ENCODE data around the gene SAFB2.

Gene SAFB2

DNA sequence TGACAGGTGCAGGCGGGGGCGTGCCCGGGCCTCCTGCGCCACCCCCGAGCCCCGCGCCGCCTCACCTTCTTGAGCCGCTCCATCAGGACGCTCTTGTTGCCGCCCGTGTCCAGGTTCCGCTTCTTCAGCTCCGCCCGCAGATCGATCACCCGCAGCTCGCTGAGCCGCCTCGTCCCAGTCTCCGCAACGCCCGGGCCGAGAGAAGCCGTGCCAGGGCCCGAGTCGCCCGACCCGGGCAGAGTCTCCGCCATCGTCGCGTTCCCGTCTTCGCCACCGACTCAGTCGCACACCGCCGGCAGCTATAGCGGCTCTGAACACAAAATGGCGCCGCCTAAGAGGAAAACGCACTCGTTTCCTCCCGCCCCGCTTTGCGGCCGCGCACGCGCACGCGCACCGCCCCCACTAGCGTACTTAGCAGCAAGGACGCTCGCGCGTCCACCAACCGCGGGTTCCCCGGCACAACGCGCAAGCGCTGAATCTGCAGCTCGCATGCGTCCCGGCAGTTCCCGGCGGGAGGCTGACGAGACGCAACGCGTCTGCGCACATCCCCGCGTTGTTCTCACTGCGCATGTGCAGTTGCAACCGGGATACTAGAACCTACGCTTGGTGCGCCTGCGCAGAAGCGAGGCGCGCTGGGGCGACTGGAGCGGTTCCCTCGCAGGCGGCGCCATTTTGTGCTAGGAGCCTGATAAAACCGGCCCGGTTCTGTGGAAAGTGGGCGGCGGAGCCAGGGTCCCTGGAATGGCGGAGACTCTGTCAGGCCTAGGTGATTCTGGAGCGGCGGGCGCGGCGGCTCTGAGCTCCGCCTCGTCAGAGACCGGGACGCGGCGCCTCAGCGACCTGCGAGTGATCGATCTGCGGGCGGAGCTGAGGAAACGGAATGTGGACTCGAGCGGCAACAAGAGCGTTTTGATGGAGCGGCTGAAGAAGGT lies at the start of gene SAFB2, which contains the start of gene SAFB:
TSS of gene SAFB2 (minus strand) at position 312 of the 932 bp plus-strand sequence. CDS start at position 251, 61 bp downstream.
TSS of gene SAFB (plus strand) at position 619 of the 932 bp plus-strand sequence. CDS start at position 742, 123 bp downstream.
- peak; percentile 99 to 100 for DNase-seq (ENCODE audit: low read depth in 2 of 2)

DNA sequence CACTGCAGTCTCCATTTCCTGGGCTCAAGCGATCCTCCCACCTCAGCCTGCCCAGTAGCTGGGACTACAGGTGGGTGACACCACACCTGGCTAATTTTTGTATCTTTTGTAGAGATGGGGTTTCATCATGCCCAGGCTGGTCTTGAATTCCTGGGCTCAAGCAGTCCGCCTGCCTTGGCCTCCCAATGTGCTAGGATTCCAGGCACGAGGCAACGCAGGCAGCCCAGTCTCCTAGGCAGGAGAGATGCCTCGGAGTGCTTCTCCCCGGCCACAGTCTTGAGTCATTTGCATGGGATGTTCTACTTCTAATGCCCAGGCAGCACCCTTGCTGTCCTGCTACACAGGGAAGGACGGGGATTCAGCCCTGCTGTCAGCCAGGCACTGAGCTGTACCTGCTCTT lies 49.0 kb upstream of the SAFB2 start:
- DNase-seq (ENCODE audit: low read depth in 2 of 2), result no peak

DNA sequence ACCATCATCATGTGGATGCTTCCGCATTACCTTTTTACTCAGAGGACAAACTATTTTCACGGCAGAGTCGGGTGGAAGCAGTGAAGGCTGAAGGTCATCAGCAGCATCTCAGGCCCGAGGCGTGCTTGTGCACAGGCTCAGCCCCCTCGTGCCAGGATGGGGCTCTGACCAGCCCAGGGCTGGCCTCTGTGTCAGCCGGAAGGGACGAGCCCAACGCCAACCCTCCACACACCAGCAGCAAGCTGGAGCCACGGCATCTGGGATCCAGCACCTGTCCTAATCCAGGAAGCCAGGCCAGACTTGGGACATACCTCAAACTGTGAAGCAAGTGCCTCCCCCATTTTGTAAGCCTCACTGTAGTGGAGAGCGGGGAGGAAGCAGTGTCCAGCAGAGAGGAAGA lies 46.6 kb upstream of the SAFB2 start:
- DNase-seq (ENCODE audit: low read depth in 2 of 2), result no peak

DNA sequence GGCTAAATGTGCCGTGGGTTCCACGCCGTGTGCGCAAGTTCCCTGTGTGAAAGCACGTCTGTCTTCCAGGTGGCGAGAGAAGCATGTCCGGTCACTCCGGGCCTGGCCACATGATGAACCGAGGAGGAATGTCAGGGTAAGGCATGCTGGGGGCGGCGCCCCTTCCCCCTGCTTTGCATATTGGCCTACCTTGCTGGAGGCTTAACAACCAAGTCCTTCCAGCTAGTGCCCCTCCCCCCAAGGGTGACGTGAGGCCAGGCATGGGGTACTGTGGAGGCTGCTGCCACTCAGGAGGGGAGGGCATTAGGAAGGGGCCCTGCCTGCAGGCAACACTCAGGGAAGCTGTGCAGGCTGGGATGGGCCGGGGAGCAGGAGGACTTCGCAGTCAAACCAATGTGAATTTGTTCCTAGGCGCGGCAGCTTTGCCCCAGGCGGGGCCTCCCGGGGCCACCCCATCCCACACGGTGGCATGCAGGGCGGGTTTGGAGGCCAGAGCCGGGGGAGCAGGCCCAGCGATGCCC lies 45.2 kb upstream of the SAFB2 start:
- DNase-seq (ENCODE audit: low read depth in 2 of 2), result no peak

DNA sequence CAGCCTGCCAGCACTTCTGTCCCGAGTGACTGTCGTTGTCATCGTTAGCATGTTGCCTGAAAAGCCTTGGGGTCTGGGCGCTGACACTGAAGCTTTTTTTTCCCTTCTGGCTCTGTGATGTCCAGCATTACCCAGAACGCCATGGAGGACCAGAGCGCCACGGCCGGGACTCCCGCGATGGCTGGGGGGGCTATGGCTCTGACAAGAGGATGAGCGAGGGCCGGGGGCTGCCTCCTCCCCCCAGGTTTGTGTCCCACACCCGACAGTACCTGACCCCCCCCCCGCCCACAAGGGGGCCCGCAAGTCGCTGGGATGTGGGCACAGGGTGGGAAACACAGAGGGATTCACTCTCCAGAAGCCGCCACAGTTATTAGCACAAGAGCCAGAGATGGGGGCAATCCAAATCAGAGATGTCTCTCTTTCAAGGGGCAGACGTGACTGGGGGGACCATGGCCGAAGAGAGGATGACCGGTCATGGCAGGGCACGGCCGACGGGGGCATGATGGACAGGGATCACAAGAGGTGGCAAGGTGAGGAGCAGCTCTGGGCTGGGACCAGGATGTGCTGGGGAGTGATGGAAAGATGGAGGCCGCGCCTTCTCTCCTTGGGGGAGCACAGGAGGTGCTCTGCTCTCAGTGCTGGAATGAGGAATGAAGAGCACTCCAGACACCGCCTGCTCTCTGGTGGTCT lies 44.5 kb upstream of the SAFB2 start:
- DNase-seq (ENCODE audit: low read depth in 2 of 2), result no peak

DNA sequence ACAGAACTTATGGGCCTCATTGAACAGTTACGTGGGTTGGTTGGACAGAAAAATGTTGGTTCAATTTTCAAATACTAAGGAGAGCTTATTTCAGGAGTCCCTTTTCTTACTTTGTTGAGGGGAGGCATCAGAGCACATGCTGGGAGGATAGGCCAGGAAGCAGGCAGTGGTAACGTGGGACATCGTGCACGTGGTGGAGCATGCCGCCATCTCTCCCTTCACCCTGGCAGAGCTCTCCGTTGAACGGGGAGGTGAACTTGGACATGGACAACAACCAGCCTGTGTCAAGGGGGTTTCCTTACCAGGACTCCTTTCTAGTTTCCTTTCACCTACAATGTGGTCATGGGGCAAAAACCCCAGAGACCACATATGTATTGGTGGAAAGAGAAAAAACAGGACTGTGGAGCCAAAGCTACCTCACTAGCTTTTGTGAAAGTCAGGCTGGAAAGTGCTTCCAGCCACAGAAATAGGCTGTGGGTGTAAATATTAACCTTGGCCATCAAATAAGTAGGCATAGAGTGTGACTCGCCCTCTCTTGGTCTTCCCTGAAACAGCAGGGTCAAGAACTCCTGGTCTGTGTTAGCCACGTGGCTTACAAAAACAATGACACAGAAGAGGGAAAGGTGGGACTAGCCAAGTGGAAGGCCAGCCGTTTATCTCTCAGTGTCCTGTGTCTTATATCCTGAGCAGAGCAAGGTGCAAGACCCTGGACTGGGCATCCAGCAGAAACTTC lies 43.4 kb upstream of the SAFB2 start:
- DNase-seq (ENCODE audit: low read depth in 2 of 2), result no peak

DNA sequence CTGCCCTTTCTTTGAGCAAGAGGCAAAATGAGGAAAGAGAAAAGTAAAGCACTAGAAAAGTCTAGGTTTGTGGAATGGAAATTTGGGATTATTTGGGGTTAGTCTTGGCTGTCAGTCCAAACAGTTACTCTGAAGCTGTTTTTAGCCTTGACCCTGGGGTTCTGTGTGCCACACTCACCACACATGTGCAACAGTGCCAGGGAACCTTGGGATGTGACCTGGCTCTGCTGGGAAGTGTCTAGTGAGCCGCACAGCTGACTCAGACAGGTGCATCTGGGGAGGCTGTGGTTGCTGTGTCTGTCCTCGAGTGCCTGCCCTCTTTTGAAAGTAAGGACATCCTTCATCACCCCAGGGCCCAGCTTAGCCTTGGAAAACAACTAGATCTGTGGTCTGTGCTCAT lies 41.9 kb upstream of the SAFB2 start:
- no peak for DNase-seq (ENCODE audit: low read depth in 2 of 2)

DNA sequence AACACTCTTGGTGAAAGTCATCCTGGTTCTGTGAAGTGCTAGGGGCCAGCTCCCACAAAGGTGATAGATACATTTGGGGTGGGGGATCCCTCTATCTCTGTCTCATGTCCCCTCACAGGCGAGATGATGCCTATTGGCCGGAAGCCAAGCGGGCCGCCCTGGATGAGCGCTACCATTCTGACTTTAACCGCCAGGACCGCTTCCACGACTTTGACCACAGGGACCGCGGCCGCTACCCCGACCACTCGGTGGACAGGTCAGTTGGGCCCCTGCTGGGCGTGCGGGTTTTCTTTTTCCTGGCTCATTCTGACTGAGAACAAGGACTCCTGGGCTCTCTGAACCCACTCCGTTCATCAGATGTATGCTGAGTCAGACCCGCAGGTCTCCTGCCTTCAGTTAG lies 41.3 kb upstream of the SAFB2 start:
- no peak for DNase-seq (ENCODE audit: low read depth in 2 of 2)

DNA sequence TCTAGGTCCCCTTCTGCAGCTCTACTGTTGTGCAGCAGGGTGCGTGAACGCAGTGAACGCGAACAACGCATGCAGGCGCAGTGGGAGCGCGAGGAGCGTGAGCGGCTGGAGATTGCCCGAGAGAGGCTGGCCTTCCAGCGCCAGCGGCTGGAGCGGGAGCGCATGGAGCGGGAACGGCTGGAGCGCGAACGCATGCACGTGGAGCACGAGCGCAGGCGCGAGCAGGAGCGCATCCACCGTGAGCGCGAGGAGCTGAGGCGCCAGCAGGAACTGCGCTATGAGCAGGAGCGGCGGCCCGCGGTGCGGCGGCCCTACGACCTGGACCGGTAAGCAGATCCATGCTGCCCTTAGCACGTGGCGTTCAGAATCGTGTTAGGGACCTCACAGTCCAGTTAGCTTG lies 38.9 kb upstream of the SAFB2 start:
- no peak for DNase-seq (ENCODE audit: low read depth in 2 of 2)

DNA sequence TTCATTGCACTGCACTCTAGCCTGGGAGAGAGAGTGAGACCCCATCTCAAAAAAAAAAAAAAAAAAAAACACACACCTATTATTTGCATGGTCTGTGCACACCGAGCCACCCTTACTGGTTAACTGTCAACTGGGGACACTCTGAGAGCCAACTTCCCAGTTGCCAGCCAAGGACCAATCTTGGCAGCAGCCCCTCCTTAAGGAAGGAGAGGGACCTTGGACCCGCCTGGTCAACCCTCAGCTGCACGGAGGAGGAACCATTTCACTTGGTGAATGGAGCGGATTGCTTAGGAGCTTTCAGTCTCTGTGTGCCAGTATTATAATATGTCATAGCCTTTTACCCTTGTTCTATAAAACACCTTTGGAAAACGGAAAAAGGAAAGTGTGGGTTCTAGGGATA lies 32.8 kb upstream of the SAFB2 start:
- no peak for DNase-seq (ENCODE audit: low read depth in 2 of 2)

DNA sequence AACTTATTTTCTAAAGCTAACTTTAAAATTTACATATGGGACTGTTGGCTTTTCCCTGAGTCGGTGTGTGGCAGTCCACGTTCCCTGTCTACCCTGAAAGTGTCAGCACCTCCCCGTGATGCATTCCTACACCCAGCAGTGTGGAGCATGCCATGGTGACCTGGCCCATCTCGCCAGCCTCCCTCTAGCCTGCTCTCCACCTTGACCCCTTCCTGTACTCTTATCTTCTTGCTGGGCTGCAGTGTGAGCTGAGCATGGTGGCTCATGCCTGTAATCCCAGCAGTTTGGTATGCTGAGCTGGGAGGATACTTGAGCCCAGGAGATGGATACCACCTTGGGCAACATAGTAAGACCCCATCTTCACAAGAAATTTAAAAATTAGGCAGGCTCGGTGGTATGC lies 32.4 kb upstream of the SAFB2 start:
- no peak for DNase-seq (ENCODE audit: low read depth in 2 of 2)

DNA sequence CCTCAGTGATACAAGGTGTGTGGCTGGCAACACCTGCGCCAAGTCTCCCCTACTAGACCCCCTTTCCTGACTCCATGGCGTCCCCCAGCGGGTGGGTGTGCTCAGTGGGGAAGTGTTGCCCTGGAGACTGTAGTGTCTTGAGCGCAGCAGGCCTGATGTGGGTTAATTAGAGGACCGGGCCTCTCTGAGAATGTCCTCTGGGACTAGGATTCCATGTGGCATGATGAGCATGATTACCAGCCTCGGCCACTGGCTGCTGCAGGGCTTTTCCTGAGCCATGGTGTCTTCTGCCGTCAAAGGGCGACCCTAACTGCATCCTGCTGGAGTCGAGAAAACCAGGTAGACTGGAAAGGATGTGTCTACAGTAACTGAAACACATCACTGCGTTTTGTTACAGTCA lies 29.7 kb upstream of the SAFB2 start:
- no peak for DNase-seq (ENCODE audit: low read depth in 2 of 2)

DNA sequence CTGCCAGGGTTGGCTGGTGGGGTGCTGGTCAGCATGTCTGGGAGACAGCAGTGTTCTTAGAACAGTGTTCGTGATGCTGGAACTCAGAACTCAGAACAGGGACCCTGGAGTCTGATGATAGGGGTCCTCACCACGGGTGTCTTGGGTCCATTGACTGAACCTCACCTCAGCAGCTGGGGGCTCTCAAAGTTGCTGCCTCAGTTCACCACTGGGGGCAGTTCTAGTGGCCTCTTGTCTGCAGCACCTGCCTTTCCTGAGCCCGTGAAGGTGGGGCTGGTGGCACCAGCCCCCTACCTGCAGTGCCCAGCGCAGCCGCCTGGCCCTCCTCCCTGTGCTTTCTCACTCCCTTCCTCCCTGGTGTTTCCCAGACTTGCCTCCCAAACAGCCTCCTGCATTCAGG lies 28.8 kb upstream of the SAFB2 start:
- no peak for DNase-seq (ENCODE audit: low read depth in 2 of 2)

DNA sequence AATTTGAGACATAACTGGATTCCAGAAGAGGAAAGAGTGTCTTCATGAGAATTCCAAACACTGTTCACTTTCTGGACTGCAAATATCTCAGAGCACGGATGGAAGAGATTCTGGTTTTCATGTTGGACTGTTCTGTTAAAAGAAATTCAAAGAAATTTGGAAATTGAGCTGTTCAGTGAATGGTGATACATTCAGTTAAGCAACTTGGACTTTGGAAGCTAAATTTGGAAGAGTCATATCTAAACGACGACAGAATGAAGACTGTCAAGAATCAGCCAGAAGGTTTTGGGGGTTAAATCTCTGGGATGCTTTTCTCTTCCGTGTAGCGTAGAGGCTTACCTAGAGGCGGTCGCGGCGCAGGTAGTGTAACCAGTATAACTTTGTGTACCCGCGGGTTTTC lies 25.9 kb upstream of the SAFB2 start:
- no peak for DNase-seq (ENCODE audit: low read depth in 2 of 2)

DNA sequence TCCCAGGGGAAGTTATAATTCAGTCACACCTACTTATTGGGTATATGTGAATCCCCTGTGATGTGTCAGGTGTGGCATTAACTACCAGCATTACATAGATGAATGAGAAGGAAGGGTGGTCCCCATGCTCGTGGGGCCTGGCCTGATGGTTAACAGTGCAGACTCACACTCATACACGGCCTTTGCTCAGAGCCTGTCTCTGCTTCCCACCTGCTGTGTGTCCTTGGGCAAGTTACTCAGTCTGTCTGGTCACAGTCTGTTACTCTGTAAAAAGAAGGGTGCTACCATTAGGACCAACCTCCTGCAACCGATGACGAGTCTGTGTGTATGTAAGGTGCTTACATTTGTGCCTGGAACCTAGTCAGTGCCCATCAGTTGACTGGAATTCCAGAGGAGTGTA lies 24.1 kb upstream of the SAFB2 start:
- no peak for DNase-seq (ENCODE audit: low read depth in 2 of 2)

DNA sequence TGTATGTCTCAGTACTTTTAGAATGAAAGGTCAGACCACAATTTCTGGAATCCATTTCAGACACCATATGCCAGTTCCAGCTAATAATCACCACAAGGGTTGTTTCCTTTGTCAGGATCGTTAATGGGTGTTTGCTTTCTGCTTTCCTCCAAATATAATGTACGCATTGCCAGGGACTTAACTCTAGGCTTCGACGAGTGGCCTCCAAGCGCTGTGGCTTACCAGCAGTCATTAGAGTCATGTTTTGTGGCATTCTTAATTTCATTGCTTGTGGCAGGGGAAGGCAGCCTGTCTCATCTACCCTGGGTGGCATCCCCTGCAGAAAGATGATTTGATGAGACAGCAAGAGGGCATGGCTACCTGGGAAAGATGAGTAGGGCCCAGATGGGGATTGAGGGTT lies 22.8 kb upstream of the SAFB2 start:
- DNase-seq (ENCODE audit: low read depth in 2 of 2), result no peak

DNA sequence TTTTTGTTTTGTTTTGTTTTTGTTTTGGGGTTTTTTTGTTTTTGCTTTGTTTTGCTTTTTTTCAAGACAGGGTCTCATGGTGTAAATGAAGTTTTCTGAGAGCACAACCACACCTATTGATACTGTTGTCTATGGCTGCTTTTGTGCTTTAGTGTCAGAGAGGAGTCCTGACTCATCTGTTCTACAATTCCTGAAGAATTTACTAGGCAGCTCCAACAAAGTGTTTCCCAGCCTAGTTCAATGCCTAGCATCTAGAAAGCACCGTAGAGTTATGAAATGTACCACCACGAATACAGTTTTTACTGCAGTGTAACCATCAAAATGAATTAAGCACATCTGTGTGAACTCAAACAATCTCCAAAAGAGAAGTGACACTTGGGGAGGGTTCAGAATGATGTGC lies 21.5 kb upstream of the SAFB2 start:
- DNase-seq (ENCODE audit: low read depth in 2 of 2), result no peak

DNA sequence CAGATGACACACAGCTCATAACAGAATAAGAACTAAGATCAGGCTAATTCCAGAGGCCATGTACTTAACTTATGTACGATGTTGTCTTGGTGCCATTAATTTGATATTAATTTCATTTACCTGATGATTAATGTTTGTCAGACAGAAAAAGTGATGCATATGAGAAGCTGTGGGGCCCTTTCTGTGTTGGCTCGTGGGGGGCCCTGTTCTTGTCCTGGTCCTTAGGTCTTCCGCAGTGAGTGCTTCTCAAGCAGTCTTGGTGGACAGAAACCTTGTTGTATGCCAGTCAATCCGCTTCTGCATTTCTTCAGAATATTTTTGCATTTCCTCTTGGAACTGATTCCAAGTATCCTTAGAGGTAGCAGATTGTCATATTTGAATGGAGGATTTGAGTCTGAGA lies 20.5 kb upstream of the SAFB2 start:
- no peak for DNase-seq (ENCODE audit: low read depth in 2 of 2)

DNA sequence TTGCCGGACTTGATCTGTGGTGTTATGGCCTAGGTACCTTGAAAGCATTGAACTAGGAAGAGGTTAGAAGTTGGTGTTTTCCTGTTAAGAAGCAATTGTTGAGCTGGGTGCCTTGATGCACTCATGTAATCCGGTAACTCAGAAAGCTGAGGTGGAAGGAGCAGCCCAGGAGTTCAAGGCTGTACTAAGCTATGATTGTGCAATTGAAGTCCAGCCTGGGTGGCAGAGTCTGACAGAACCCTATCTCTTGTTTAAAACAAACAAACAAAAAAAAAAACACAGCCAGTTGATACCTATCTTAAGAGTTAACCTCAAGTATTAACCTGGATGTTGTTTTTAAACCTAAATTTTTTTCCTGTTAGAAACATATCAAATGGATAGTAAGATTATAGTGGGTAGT lies 19.6 kb upstream of the SAFB2 start:
- no peak for DNase-seq (ENCODE audit: low read depth in 2 of 2)

DNA sequence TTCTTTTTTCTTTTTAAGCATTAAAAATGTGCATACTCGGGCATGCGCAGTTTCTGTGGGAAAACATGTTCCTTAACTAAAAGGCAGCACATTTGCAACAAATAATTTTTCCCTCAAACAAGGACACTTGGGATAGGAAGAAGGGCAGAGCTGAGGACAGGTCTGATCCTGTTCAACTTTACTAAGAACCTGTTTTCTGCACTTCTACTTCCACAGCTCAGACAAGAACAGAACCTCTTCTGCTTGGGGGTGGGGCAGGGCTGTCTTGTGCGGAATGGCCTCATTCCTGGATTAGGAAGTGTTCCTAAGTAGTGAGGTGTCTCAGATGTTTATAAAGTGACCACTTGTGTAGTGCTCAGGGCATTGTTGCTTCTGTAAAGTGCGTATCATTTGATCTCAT lies 18.6 kb upstream of the SAFB2 start:
- no peak for DNase-seq (ENCODE audit: low read depth in 2 of 2)

DNA sequence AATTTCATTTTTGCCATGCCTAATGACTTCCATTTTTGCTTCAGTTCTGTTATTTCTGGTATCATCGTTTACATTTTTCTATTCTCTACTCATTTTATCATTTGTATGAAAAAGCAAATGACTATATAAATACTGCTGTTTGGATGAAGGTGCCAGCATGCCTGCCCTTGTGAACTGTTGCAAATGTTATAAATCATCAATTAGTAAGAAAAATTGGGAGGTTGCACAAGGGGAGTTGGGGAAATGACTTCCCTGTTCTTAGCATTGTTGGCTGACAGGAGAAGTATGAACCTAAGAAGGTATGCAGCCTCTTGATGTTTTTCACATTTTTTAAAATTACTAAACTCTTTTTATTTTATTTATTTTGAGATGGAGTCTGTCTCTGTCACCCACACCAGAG lies 15.4 kb upstream of the SAFB2 start:
- no peak for DNase-seq (ENCODE audit: low read depth in 2 of 2)

DNA sequence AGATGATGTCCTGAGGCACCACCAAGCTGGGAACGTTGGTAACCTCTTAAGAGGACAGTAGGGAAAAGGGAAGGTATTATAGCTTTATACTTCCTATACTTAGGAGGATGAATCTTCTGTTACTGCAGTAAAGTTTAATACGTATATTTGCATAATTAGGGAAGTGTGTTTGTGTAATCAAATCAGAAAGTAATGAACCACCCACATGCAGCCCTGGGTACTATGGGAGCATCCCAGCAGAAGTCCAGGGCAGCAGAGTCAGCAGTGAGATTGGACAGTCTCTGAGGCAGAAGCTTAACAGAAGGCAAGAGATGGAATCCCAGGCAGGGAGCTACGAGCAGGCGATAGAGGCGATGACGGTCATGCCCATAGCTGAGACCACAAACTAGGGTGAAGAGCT lies 12.9 kb upstream of the SAFB2 start:
- DNase-seq (ENCODE audit: low read depth in 2 of 2), result no peak

Measured in stimulated activated CD8-positive, alpha-beta memory T cell treated with anti-CD3 and anti-CD28 coated beads, Interleukin-15, amount 100 ng/mL, for 4 hours (primary cell).